Renal pelvis (tissue), 12 donors: ENCODE data around the gene NDUFS2. TPM values are rescaled to one million over a fixed set of nuclear protein-coding genes. Genes with fewer than 3 reads are reported as not detected.

Experiments used
- DNase-seq: peaks from one replicate; pipeline ENCODE4 v3.0.0-alpha.2; 2013
- long read RNA-seq, 16 experiments: transcript quantifications; one replicate each; lab custom pipeline, GENCODE V29; 2026
- polyA plus RNA-seq, 3 donors: library from polyadenylated mRNA; unstranded; fragments of 120-200 nt; gene quantifications; one replicate each; pipeline ENCODE4 v1.2.1, GENCODE V29; 2013; ENCODE audit not compliant: insufficient read length in 3 of 3

NDUFS2 gene
- 100 to 1,000 TPM; 189 to 208 (median 198) TPM for polyA plus RNA-seq
- long read RNA-seq, donor 1, partial matches to known transcripts: 56 of 59 reads
- long read RNA-seq, donor 1, other reads (novel, unspliced or antisense): 0 of 59 reads
- long read RNA-seq, donor 2, partial matches to known transcripts: 56 of 57 reads
- long read RNA-seq, donor 2, other reads (novel, unspliced or antisense): 0 of 57 reads
- long read RNA-seq, donor 3, partial matches to known transcripts: 41 of 41 reads
- long read RNA-seq, donor 3, other reads (novel, unspliced or antisense): 0 of 41 reads
- long read RNA-seq, donor 4, partial matches to known transcripts: 42 of 45 reads
- long read RNA-seq, donor 4, other reads (novel, unspliced or antisense): 0 of 45 reads
- long read RNA-seq, donor 5, partial matches to known transcripts: 32 of 32 reads
- long read RNA-seq, donor 5, other reads (novel, unspliced or antisense): 0 of 32 reads
- long read RNA-seq, donor 6, partial matches to known transcripts: 72 of 75 reads
- long read RNA-seq, donor 6, other reads (novel, unspliced or antisense): 0 of 75 reads
- long read RNA-seq, donor 7, partial matches to known transcripts: 59 of 59 reads
- long read RNA-seq, donor 7, other reads (novel, unspliced or antisense): 0 of 59 reads
- long read RNA-seq, donor 8, partial matches to known transcripts: 27 of 28 reads
- long read RNA-seq, donor 8, other reads (novel, unspliced or antisense): 0 of 28 reads
- long read RNA-seq, donor 9, partial matches to known transcripts: 84 of 88 reads
- long read RNA-seq, donor 9, other reads (novel, unspliced or antisense): 0 of 88 reads
- long read RNA-seq, donor 10, partial matches to known transcripts: 49 of 52 reads
- long read RNA-seq, donor 10, other reads (novel, unspliced or antisense): 0 of 52 reads
- long read RNA-seq, donor 11, partial matches to known transcripts: 26 of 29 reads
- long read RNA-seq, donor 11, other reads (novel, unspliced or antisense): 0 of 29 reads
- long read RNA-seq, donor 12, partial matches to known transcripts: 59 of 62 reads
- long read RNA-seq, donor 12, other reads (novel, unspliced or antisense): 0 of 62 reads
- long read RNA-seq, donor 13, partial matches to known transcripts: 19 of 24 reads
- long read RNA-seq, donor 13, other reads (novel, unspliced or antisense): 0 of 24 reads
- long read RNA-seq, donor 14: 0 reads
- long read RNA-seq, donor 15, partial matches to known transcripts: 75 of 80 reads
- long read RNA-seq, donor 15, other reads (novel, unspliced or antisense): 0 of 80 reads
- long read RNA-seq, donor 16, partial matches to known transcripts: 64 of 71 reads
- long read RNA-seq, donor 16, other reads (novel, unspliced or antisense): 0 of 71 reads

DNA sequence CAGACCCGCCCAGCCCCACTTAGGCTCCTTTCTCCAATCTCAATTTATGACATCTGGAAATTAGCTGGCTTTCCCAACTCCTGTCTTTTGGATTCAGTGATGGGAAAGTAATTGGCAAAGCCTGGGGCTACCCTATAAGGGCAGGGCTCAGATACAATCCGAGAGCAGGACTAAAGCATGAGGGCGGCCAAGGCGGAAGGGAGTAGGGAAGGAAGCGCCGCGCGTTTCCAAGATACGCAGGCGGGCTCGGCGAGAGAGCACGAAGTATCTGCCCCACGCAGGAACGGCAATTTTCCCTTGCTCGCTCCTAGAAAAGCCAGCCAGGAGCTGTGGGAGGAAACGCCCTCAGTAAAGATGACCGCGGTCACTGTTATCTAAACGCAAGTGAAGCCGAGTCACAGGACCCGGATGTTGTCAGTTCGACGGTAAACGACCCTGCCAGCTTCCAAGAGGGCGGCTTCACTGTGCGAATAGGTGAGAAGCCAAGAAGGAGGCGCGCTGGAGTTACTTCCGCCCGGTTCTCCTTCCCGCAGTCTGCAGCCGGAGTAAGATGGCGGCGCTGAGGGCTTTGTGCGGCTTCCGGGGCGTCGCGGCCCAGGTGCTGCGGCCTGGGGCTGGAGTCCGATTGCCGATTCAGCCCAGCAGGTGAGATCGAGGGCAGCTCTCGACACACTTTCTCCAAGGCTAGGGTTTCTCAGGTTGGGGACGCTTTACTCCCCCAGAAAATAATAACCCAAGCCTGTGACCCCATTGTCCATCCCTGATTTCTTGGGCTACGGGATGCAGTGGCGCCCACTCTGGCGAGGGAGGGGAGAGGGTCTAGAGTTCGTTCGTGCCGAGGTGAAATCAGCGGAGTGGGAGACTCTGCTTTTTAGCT lies at the start of gene NDUFS2:
TSS of gene NDUFS2 (plus strand) at position 532 of the 877 bp plus-strand sequence. CDS start at position 551, 19 bp downstream.
- peak; percentile 99 for DNase-seq

DNA sequence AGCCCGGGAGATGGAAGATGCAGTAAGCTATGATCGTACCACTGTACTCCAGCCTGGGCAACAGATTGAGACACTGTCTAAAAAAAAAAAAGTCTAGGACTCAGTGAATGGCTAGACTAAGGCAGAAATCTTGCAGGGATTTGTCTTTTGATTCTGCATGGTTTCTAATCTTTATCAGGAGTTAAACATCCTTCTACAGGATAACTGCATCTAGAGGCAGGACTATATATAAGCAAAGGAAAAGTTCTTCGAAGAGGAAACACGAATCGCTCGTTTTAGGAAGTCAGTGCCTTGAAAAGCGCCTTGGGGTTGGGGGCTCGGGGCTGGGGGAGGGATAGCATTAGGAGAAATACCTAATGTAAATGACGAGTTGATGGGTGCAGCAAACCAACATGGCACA lies 49.0 kb upstream of the NDUFS2 start:
- DNase-seq: no peak

DNA sequence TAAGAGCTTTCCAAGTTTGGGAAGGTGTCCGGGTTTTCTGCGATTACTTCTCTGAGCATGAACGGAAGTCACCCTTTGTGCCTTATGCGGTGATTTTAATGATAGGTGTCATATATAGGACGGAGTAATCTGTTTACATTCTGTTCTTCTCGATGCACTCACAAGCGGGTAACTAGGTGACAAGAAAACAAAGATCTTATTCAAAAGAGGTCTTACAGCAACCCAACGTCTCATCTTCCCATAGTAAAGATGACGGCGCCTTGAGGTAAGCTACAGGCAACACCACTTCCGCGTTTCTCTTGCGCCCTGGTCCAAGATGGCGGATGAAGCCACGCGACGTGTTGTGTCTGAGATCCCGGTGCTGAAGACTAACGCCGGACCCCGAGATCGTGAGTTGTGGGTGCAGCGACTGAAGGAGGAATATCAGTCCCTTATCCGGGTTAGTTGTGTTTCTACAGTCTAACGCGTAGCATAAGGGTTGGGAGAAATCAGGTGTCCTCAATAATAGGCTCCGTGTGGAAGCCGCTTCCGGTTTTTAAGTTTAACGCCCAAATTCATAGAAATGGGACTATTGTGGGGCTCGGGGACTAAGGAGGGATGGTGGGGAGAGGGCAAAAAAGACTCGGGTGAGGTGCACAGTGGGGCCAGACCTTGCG lies 48.4 kb upstream of the NDUFS2 start, which contains the start of gene UFC1:
TSS of gene UFC1 (plus strand) at position 297 of the 656 bp plus-strand sequence. CDS start at position 317, 20 bp downstream.
- peak; percentile 90 for DNase-seq

DNA sequence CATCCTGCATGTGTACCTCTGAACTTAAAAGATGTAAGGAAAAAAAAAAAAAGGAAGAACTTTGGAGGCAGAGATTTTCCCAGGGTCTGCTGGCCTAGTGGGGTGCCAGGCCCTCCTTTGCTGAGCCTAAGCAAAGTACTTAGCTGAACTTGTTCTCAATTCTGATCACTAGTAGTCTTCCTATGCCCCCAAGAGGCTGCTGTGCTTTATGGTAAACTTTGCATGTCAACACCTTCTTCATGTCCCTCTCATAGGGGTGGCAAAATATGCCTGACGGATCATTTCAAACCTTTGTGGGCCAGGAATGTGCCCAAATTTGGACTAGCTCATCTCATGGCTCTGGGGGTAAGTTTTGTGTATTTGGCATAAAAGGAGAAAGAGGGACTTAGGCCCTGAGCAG lies 44.3 kb upstream of the NDUFS2 start:
- DNase-seq: no peak

DNA sequence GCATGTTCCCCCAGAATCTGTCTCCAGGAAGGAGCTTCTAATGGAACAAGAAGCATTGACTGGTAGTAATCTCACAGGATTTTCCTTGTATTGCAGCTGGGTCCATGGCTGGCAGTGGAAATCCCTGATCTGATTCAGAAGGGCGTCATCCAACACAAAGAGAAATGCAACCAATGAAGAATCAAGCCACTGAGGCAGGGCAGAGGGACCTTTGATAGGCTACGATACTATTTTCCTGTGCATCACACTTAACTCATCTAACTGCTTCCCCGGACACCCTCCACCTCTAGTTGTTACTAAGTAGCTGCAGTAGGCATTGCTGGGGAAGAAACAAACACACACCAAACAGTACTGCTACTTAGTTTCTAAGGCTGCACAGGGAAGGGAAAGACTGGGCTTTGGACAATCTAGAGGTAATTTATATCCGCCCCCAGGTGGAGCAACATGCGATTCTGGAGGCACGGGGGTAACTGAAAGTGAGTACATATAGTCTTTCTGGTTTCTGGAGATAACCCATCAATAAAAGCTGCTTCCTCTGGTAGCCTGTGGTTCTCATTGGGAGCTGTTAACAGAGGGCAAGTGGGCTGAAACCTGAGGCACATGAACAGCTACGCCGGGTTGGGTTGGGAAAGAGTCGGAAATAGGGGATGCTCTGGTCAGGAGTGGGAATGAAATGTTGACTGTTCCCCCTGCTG lies 43.7 kb upstream of the NDUFS2 start:
- DNase-seq: no peak

DNA sequence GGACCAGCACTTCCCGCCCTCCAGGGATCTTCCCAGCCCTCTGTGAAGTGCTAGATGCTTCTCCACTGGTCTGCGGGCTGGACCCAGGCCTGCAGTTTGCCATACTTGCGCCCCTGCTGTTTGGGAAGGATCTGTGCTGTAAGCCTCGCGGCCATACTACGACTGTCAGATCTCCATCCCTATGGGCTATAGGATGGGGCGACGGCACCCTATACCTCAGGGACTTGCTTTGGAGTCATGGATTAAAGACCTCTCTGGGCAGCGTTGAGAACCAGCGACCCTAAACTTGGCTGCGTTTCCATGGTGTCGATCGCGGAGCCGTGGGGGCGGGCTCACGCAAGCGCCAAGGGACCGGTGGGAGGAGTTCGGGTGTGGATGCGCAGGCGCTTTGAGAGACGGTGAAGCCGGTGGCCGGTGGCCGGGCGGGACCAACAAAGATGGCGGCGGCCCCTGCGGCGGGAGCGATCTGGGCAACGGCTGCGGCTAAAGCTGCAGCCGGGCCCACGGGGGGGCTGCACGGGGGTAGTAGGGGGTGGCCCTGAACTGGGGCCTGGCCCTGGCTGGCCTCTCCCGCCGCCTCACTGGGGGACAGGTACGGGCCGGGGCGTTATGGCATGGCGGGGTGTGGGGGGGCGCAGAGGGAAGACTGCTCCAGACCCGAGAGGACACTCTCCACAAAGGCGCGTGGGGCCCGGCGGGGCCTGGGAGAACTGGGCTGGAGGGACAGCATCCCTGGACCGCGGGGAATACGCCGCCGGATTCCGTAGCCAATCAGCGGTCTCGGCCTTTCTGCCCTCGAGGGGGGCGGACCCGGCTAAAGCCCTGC lies 42.9 kb upstream of the NDUFS2 start, which contains the start of gene USP21:
TSS of gene USP21 (plus strand) at position 414 of the 826 bp plus-strand sequence. CDS start 1,141 bp downstream, outside the sequence.
- peak; percentile 94 for DNase-seq

DNA sequence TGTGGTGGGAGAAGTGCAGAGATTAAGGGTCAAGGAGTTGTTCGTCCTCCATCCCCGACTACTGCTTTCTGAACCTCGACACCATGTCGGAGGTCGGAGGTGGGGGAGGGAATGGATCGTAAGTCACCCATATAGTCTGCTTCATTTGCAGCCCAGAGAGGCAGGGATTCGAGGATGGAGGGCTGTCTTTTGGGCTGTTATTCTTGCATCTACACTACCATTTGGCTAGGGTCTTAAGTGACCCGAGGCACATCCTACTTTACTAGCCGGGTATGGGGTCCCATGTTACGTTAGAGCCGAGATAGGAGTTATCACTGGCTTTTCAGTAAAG lies 42.3 kb upstream of the NDUFS2 start:
- no peak for DNase-seq

DNA sequence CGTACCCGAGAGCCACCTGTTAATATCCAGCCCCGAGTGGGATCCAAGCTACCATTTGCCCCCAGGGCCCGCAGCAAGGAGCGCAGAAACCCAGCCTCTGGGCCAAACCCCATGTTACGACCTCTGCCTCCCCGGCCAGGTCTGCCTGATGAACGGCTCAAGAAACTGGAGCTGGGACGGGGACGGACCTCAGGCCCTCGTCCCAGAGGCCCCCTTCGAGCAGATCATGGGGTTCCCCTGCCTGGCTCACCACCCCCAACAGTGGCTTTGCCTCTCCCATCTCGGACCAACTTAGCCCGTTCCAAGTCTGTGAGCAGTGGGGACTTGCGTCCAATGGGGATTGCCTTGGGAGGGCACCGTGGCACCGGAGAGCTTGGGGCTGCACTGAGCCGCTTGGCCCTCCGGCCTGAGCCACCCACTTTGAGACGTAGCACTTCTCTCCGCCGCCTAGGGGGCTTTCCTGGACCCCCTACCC lies 41.5 kb upstream of the NDUFS2 start:
- no peak for DNase-seq

DNA sequence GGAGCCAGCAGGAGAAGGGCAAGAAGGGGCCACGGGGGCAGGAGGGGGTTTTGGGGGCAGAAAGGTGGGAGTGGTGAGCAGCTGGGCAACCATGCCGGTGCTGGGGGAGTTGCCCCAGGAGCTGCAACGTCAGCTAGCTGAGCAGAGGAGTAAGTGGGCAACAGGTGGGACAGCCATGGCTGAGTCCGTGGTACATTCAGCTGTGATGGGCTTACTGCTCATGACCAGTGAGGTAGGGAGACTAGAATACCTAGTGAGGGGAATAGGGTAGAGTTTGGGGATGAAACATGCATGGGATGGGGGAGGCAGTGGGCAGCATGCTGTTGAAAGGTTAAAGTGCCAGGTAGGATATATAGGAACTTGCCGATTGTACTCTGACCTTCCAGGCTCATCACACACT lies 40.5 kb upstream of the NDUFS2 start:
- no peak for DNase-seq

DNA sequence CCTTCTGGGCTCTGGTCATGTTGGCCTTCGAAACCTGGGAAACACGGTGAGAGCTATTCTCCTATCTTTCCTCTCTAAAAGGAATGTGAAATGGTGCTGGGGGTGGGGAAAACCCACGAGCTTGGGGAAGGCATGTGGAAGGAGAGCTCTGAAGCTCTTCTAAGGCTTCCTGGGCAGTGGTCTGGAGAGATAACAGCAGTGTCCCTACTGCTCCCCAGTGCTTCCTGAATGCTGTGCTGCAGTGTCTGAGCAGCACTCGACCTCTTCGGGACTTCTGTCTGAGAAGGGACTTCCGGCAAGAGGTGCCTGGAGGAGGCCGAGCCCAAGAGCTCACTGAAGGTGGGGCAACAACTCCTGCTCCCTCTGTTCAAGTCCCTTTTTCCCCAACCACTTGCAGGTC lies 40.1 kb upstream of the NDUFS2 start:
- DNase-seq: no peak

DNA sequence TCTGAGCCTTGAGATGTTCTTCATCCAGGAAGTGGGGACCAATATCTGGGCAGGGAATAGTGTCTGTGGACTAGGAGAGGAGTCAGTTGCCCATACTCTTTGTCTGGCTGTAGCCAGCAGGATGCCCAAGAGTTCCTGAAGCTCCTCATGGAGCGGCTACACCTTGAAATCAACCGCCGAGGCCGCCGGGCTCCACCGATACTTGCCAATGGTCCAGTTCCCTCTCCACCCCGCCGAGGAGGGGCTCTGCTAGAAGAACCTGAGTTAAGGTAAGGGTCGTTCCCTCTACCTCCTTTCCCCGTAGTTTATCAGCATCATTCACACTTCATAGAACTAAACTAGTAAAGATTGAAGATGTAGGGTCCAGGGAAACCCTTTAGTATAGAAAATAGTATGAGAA lies 39.4 kb upstream of the NDUFS2 start:
- no peak for DNase-seq

DNA sequence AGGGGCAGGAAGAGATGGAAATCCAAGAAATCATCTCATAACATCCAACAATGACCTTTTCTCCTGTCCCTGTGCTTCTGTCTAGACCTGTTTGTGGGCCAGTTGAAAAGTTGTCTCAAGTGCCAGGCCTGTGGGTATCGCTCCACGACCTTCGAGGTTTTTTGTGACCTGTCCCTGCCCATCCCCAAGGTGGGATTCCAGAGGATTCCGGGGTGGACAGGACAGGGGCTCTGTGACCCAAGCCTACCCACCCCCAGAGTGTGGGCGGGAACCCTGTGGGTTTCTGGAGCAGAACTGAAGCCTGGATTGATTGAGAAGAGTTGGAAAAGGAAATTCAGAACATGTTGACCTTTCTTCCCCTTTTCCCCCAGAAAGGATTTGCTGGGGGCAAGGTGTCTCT lies 38.4 kb upstream of the NDUFS2 start:
- DNase-seq: no peak

DNA sequence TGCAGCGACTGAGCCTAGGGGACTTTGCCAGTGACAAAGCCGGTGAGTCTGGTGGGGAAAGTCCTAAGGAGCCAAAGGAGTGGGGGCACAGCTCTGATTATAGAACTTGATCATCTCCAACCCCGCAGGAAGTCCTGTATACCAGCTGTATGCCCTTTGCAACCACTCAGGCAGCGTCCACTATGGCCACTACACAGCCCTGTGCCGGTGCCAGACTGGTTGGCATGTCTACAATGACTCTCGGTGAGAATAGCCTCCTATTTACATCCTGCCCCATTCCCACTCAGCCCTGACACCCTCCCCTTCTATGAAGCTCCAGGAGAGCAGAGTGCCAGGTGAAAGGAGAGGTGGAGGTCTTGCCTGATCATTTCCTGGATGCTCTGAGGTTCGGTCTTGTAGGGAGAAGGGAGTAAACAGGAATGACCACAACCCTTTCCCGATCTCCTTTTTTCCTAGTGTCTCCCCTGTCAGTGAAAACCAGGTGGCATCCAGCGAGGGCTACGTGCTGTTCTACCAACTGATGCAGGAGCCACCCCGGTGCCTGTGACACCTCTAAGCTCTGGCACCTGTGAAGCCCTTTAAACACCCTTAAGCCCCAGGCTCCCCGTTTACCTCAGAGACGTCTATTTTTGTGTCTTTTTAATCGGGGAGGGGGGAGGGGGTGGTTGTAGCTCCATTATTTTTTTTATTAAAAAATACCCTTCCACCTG lies 37.1 kb upstream of the NDUFS2 start:
- DNase-seq: no peak

DNA sequence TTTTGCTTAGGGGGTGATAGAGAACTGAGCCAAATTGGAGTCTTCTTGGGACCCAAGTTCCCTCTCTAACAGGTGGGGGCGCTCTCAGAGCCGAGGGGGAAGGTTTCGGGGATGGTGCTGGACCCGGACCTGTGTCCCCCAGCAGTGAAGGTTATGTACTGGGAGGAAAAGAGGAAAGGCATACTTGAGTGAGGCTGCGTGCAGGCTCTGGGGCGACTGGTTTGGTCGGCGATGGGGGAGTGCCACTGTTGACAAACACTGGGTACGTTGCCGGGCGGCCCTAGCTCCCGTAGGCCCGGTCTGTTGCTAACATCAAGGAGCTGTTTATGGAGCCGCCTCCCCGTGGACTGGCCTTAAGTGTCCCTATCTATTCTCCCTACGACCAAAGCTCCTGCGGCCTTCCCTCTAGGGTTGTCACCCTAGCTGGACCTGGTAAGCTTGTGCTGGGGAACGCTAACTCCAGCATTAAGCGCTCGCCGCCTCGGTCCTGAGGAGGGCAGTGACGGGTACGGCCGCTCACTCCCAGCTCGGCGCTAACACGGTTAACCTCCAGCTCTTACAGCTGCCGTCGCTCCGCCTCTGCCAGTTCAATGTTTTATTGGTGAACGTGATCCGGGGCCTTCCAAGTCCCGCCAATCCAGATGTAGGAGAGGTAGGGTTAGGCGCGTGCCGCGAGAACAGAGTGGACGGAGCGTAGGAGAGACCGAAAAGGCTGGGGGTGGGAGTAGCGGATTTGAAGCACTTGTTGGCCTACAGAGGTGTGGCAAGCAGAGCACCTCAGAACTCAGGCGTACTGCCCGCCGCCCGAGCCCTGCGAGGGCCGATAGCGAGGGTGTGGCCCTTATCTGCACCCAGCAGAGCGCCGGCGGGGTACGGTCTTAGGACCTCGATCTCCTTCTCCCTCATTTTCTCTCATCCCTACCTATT lies 36.2 kb upstream of the NDUFS2 start, which contains the start of gene PPOX:
TSS of gene PPOX (plus strand) at position 685 of the 927 bp plus-strand sequence. CDS start 422 bp downstream, outside the sequence.
- peak; percentile 98 for DNase-seq

DNA sequence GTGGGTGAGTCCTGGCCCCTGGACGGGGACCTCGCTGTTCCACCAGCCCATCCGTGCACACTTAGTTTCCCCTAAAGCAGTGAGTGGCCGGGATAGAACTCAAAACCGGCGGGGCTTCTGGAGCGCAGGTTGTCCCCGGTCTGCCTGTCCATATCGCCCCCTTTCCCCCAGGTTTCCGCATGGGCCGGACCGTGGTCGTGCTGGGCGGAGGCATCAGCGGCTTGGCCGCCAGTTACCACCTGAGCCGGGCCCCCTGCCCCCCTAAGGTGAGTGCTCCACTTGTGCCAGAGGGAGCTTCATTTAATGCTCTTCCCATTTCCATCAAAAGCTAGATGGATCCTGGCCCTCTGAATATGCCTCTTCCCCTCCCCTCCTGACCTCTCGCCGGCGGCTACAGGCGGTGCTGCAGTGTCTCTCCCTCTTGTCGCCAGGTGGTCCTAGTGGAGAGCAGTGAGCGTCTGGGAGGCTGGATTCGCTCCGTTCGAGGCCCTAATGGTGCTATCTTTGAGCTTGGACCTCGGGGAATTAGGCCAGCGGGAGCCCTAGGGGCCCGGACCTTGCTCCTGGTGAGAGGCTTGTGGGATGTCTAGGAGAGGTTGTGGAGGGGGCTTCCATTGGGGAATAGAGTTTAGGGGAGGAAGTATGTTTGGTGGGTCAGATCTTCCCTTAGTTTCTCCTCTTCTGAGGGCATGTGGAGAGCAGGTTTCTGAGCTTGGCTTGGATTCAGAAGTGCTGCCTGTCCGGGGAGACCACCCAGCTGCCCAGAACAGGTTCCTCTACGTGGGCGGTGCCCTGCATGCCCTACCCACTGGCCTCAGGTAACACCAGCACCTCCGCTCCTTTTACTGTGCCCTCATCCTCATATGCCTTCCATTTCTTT lies 35.3 kb upstream of the NDUFS2 start:
- no peak for DNase-seq
